Measurements from ENCODE around the gene DOCK8.

DOCK8 gene

DNA sequence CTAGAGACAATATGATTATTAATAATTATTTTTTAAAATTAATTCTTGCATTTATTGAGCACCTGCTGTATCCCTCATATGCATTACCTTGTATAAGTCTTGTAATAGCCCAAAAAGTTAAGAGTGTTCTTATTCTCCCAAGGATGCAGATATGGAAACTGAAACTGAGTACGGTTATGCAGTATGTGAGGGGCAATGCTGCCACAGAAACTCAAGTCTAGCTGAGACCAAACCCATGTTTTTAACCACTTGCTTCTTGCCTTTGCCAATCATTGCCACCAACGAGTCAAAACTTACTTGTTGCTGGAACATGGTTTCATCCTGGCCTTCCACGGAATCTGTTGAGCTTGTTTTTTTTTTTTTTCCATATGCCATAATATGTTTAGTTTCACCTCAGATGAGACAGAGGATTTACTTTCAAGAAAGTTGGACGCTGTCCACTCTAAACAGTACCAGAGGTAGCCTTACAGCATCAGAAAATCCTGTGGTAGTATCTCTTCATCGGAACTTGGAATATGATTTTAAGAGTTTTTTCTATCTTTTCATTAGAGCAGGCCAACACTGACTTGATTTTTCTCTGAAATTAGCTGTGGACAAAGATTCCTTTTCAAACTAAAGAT is 27.9 kb downstream of the DOCK8 start:
- Mint-ChIP-seq H3K4me1 (peaks cover 51% of the 10 kb centered on the region), H3K4me3 (peak overlapping the region; percentile 16), H3K9me3 (no peaks in the 10 kb centered on the region), H3K27me3 (no peaks in the 10 kb centered on the region), H3K36me3 (peaks cover 45% of the 10 kb centered on the region), H3K27ac (peak overlapping the region; percentile 50)
- CTCF ChIA-PET: interaction anchor here (1.3 kb wide), 1 partner anchor 27 kb away, joined by 5 read pairs; the partner anchor contains the start of gene DOCK8
- peak; percentile 28 for DNase-seq

DNA sequence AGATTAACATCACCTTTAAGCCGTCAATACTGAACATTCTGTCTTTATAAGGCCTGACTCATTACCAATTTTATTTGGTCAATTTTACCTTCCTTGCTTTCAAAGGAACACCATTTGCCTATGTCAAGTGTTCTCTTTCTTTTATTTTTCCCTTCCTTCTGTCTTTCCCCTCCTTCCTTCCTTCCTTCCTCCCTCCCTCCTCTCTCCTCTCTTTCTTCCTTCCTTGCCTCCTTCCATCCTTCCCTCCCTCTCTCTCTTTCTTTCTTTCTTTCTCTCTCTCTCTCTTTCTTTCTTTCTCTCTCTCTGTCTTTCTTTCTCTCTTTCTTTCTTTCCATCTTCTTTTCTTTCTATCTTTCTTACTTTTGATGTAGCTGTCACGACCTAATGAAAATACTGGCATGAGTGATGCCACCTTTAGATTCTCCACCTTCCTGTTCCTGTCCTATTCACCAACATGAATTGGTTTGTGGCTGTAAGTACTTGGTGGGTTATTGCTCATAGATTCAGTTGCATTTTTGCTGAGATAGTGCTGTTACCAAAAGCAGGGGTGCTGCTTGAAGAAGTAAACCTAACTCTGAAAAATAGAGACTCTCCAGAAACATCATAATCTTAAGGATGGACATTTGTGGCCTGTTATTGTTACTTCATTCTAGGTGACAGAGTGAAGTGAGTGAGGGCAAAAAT is 33.8 kb downstream of the DOCK8 start:
- Mint-ChIP-seq H3K36me3 (peaks cover 28% of the 10 kb centered on the region), H3K27me3 (no peaks in the 10 kb centered on the region), H3K9me3 (no peaks in the 10 kb centered on the region), H3K4me3 (no peak overlapping the region), H3K27ac (peak overlapping the region; percentile 78), H3K4me1 (peaks cover 34% of the 10 kb centered on the region)
- DNase-seq: no peak
- CTCF ChIA-PET: no interaction called here

DNA sequence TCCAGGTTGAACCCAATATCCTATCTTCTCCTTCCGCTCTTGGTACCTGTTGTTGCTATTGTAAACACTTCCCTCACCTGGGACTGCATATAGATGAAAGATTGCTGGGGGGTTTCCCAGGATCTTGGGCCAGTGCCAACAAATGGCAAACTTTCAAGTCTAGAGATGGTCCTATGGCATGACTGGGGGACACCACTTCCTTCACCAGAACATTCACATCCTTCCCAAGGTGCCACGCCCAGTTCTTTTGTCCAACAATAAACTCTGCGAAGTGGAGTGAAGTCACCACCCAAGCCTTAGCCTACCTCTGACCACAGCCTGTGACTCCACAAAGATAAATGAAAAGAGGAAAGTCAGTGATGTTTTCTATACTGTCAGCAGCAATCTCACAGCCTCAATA is 34.4 kb downstream of the DOCK8 start:
- Mint-ChIP-seq H3K27me3 (no peaks in the 10 kb centered on the region), H3K4me3 (no peak overlapping the region), H3K27ac (peak overlapping the region; percentile 78), H3K36me3 (peaks cover 26% of the 10 kb centered on the region), H3K9me3 (no peaks in the 10 kb centered on the region), H3K4me1 (peaks cover 32% of the 10 kb centered on the region)
- CTCF ChIA-PET: no interaction called here
- DNase-seq: peak; percentile 60

DNA sequence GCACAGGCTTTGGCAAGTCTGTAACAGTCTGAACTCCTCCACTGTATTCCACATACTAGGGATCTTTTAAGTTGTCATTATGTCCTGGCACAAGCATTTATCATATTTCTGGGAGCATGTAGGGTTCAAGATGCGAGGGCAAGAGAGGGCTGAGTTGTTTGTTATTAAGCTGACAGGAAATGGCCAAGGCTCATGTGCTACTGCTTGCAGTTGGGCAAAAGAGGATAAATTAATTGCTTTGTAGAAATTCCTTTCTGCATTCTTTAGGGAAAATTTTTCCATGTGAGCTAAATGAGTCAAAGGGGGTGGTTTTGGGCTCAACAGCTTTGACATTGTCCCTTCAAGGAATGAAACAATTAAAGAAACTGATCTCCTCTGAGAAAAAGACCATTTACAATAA is 35.4 kb downstream of the DOCK8 start:
- no peaks in the 10 kb centered on the region for H3K27me3 Mint-ChIP-seq
- no peak overlapping the region for H3K4me3 Mint-ChIP-seq
- CTCF ChIA-PET: no interaction called here
- H3K27ac Mint-ChIP-seq: no peak overlapping the region
- peaks cover 29% of the 10 kb centered on the region for H3K4me1 Mint-ChIP-seq
- peaks cover 28% of the 10 kb centered on the region for H3K36me3 Mint-ChIP-seq
- DNase-seq: no peak
- no peaks in the 10 kb centered on the region for H3K9me3 Mint-ChIP-seq

DNA sequence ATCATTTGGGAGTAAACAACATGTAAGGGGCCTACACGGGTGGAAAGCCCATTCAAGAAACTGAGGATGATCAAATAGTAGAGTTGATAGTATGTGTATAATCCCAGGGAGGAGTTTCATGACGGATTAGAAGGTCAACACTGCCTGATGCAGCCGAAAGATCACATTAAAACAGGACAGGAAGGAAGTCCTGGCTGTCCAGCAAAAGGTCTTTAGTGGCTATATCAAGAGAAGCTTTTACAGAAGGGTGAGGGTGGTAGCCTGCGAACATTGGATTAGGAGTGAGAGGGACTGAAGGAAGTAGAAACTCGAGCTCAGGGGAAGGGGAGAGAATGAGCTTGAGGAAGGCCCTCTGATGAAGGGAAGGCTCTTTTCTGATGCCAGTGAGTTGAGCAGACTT is 36.0 kb downstream of the DOCK8 start:
- CTCF ChIA-PET: no interaction called here
- Mint-ChIP-seq H3K4me1 (peaks cover 29% of the 10 kb centered on the region), H3K9me3 (no peaks in the 10 kb centered on the region), H3K27me3 (no peaks in the 10 kb centered on the region), H3K4me3 (no peak overlapping the region), H3K36me3 (peaks cover 27% of the 10 kb centered on the region), H3K27ac (no peak overlapping the region)
- DNase-seq: no peak

DNA sequence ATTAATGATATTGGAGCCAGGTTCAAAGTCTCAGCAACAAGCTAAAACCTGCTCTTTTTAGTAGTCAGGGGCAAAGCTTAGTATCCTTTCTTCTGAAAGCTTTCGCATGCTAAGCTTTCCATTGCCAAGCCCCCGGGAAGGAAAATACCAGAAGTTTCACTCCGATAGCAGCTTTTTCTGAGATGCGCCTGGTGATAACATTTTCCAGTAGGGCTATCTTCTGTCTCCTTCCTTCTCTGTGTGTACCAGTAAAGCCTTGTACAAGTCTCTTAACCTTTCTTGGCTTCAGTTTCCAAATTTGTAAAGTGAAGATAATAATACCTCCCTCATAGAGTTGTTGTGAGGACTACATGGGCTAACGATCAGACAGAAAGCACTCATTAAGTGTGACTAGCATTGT is 36.7 kb downstream of the DOCK8 start:
- Mint-ChIP-seq H3K27ac (no peak overlapping the region), H3K4me3 (no peak overlapping the region), H3K36me3 (peaks cover 26% of the 10 kb centered on the region), H3K27me3 (no peaks in the 10 kb centered on the region), H3K4me1 (peaks cover 29% of the 10 kb centered on the region), H3K9me3 (no peaks in the 10 kb centered on the region)
- CTCF ChIA-PET: no interaction called here
- no peak for DNase-seq

DNA sequence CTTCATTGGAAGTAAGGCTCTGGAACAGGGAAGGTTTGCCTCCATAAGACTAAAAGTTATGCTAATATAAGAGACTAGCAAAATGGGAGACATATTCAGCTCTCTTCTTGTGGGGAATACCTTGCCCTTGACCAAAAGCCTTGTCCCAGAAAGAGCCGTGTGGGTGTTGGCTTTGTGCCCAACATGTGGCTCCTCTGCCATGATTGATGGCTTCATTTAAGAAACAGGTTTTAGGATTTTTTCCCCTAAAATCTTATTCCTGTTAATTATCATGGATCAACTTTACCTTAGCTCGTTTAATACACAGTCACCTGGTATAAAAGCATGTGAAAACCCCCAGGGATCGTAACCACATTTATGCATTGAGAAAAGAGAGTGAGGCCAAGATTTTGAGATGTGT is 38.9 kb downstream of the DOCK8 start:
- peaks cover 28% of the 10 kb centered on the region for H3K4me1 Mint-ChIP-seq
- H3K27ac Mint-ChIP-seq: no peak overlapping the region
- no peak for DNase-seq
- H3K9me3 Mint-ChIP-seq: no peaks in the 10 kb centered on the region
- CTCF ChIA-PET: no interaction called here
- H3K36me3 Mint-ChIP-seq: peaks cover 25% of the 10 kb centered on the region
- H3K4me3 Mint-ChIP-seq: no peak overlapping the region
- no peaks in the 10 kb centered on the region for H3K27me3 Mint-ChIP-seq

DNA sequence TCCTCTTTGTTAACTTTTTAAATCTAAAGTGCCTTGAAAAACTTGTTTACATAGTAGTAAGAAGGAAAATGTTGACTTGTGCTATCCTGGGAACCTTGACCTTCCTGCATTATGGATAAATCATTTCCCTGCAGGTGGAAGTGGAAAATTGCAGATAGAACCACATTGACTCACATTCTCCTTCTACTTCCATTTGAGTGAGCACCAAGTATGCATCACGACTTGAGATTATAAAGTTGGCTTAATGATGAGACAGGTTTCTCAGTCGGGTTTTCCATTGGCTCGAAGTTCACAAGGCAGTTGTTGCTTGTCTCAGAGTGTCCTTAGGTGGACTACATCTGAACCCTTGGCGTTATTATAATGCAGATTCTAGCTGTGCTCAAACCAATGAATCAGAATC is 39.9 kb downstream of the DOCK8 start:
- DNase-seq: no peak
- Mint-ChIP-seq H3K36me3 (peaks cover 23% of the 10 kb centered on the region), H3K27me3 (no peaks in the 10 kb centered on the region), H3K27ac (no peak overlapping the region), H3K9me3 (no peaks in the 10 kb centered on the region), H3K4me1 (peaks cover 23% of the 10 kb centered on the region), H3K4me3 (no peak overlapping the region)
- CTCF ChIA-PET: interaction anchor here (0.5 kb wide), 1 partner anchor 8 kb away, joined by 3 read pairs; no protein-coding TSS in a partner anchor

DNA sequence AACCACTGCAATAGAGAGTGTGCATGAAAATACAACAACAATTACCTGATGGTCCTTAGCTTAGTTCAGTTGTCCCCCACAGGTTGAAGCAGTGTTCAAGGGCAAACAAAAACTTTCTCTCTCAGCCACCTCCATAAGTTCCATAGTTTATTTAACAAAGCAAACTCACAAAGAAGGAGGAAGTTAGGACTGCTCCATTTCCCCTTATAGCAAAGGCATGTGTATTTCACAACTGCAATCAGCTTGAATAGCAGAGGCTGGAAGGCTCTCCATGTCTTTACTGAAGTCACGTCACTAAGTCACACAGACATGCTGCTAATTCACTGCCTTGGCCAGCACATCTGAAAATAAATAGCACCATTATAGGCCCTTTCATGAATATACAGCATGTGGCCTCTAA is 43.3 kb downstream of the DOCK8 start:
- Mint-ChIP-seq H3K27ac (no peak overlapping the region), H3K4me1 (peaks cover 18% of the 10 kb centered on the region), H3K9me3 (no peaks in the 10 kb centered on the region), H3K36me3 (peaks cover 29% of the 10 kb centered on the region), H3K4me3 (no peak overlapping the region), H3K27me3 (no peaks in the 10 kb centered on the region)
- CTCF ChIA-PET: no interaction called here
- DNase-seq: no peak

DNA sequence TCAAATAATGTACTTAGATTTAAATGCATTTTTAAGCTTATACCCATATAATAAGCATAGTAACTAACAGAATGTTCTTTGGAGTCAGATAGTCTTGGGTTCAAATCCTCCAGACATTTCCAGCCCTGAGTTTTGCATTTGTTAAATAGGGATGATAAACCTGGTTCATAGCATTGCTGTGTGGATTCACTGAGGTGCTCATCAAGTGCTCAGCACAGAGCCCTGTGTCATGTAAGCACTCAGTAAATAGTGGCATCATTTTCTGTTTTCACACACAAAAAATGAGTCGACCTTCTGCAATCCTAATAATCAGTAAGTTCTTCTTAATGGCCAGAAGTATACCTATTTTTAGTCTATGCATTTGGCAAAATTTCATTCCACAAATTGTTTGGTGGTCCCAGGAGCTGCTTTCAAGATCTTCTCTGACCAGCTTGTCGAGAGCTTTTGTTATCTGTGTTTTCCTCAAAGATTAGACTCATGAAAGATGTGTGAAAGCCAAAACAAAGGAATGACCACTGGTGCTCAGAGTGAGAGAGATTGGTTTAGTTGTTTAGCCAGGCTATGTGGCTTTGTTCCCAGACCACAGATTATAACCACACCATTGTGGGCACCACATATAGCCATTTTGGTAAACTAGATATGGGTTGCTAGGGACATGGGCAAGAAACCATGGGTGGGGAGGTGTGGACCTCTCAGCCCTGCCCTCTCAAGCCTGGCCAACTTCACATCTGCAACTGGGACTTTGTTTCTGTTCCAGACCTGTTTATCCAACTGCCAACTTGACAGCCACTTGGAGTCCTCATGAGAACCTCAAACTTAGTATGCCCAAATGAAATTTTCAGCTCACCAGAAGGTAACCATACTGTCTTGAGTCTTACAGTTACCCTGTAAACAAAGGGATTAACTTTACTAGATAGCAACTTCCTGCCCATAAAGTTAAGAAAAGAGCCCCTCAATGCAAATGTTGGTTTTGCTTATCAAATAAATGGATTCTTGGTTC is 45.0 kb downstream of the DOCK8 start:
- Mint-ChIP-seq H3K36me3 (peaks cover 21% of the 10 kb centered on the region), H3K27me3 (no peaks in the 10 kb centered on the region), H3K27ac (no peak overlapping the region), H3K9me3 (no peaks in the 10 kb centered on the region), H3K4me3 (no peak overlapping the region), H3K4me1 (peaks cover 31% of the 10 kb centered on the region)
- DNase-seq: no peak
- CTCF ChIA-PET: no interaction called here

DNA sequence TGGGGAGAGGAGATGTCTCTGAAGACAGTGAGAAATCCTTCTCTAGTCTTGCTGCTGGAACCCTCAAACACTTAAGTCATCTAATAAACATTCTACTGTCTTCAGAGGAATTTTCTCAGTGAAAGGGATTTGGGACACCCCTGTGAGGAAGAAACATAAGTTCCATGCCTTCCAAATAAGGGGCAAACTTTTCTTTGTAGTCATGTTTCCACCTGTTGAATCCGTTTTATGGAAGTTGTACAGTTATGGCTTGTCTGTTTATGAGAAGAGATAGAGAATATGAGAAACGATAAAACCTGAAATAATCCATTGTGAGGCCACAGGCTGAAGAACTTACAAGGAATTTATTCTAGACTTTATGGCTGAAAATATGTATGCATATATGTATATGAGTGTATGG is 49.6 kb downstream of the DOCK8 start:
- CTCF ChIA-PET: no interaction called here
- H3K27ac Mint-ChIP-seq: no peak overlapping the region
- peaks cover under 1% of the 10 kb centered on the region for H3K9me3 Mint-ChIP-seq
- H3K36me3 Mint-ChIP-seq: peaks cover 23% of the 10 kb centered on the region
- no peak overlapping the region for H3K4me3 Mint-ChIP-seq
- peaks cover 60% of the 10 kb centered on the region for H3K4me1 Mint-ChIP-seq
- DNase-seq: no peak
- no peaks in the 10 kb centered on the region for H3K27me3 Mint-ChIP-seq

DNA sequence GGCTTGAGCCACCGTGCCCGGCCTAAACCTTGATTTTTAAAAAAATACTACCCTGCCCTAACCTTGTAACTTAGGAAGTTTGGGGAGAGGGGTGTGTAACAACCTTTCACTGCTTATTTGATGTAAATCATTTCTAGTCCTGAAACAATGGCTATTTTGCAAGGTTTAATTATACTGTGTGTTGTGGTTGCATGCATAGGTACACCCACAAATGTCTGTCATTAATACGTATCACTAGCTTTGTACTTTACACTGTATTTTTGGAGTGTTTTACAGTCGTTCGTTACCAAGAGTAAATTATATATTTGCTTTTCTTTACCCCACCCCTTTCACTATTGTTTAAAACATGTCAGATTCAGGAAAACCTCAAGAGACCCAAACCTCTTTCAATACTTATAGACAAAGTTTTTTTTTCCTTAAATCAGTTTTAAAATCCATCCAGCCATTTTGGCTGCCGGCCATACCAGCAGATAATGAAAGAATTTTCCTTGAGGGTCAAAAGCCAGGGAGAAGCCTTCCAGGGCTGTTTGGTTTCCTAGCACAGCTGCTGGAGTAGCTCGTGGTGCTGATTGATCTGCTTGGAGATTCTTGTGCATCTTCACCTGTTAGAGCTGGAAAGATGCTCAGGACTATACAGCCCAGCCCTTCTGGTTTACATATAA is 50.7 kb downstream of the DOCK8 start:
- DNase-seq: no peak
- CTCF ChIA-PET: interaction anchor here (2.4 kb wide), 1 partner anchor 51 kb away, joined by 5 read pairs; the partner anchor contains the start of gene DOCK8
- Mint-ChIP-seq H3K36me3 (peaks cover 22% of the 10 kb centered on the region), H3K9me3 (peaks cover 2% of the 10 kb centered on the region), H3K4me1 (peaks cover 64% of the 10 kb centered on the region), H3K27ac (no peak overlapping the region), H3K27me3 (no peaks in the 10 kb centered on the region), H3K4me3 (no peak overlapping the region)

DNA sequence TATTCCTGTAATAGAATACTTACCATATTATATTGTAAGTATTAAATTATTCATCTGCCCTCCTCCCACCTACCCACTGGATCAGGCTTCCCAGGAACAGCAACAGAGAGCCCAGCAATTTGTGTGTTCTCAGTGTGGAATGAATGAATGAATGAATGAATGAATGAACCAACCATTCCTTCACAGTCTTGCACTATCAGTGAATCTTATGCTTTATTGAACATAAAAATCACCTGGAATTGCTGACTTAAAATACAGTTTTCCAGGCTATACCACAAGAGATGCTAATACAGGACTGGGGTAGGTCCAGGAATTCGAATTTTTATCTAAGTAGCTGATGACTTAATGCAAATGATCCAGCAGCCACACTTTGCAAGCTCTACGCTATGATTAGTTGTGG is 51.6 kb downstream of the DOCK8 start:
- H3K4me1 Mint-ChIP-seq: peaks cover 73% of the 10 kb centered on the region
- no peak overlapping the region for H3K27ac Mint-ChIP-seq
- DNase-seq: no peak
- H3K27me3 Mint-ChIP-seq: no peaks in the 10 kb centered on the region
- CTCF ChIA-PET: interaction anchor here (2.4 kb wide), 1 partner anchor 52 kb away, joined by 5 read pairs; the partner anchor contains the start of gene DOCK8
- peaks cover 24% of the 10 kb centered on the region for H3K36me3 Mint-ChIP-seq
- H3K9me3 Mint-ChIP-seq: peaks cover 2% of the 10 kb centered on the region
- H3K4me3 Mint-ChIP-seq: no peak overlapping the region

DNA sequence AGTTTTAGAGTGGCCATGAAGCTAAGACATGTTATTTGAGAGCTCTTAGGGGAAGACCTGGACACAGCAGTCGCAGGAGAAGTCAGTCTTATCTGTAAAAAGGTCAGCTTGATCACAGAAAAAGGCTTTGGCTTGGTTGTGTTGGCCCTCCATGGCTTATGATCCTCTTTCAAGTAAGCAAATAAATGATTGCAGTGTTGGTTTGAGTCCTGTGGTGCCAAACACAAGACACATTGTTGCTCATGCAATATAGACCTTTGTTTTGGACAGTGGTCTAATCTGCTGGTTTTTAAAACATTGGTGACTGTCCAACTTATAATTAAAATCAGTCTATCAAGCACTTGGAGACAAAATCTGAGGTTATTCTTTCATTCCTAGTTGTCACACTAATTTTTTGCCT is 54.0 kb downstream of the DOCK8 start:
- Mint-ChIP-seq H3K27ac (peak overlapping the region; percentile 39), H3K4me1 (peaks cover 81% of the 10 kb centered on the region)

More for the DNA sequence above, 54.0 kb downstream of the DOCK8 start:
- DNase-seq: no peak
- Mint-ChIP-seq H3K36me3 (peaks cover 19% of the 10 kb centered on the region), H3K9me3 (peaks cover 2% of the 10 kb centered on the region), H3K4me3 (no peak overlapping the region), H3K27me3 (no peaks in the 10 kb centered on the region)
- CTCF ChIA-PET: no interaction called here

Measured in activated naive CD4-positive, alpha-beta T cell treated with anti-CD3 and anti-CD28 coated beads, Interleukin-2, amount 10 ng/mL, durations not matched to agents 7 days and 5 days (primary cell).